CMK (cell line): Measurements from ENCODE around the gene RPL41.
A peak's percentile ranks its signal among the peaks of the same experiment; 100 is the strongest.
"Not testable (repeated sequence)": the region's sequence is repeated elsewhere in the genome, so short reads cannot be mapped to it uniquely, and the experiment has no call there.

Source experiments
- DNase-seq: peaks from one replicate; pipeline ENCODE4 v3.0.0-alpha.2; 2010; ENCODE audit warnings: low read depth

RPL41 gene

GRCh38 chr12:56154818-56155217, 38.4 kb downstream of the RPL41 start:
- no peak for DNase-seq

- no peak for DNase-seq
Measured at GRCh38 chr12:56155256-56155845, 38.9 kb downstream of the RPL41 start.

GRCh38 chr12:56156464-56157200, 40.2 kb downstream of the RPL41 start:
- DNase-seq = not testable (repeated sequence)

GRCh38 chr12:56157201-56158028, 41.0 kb downstream of the RPL41 start:
- DNase-seq = peak; percentile 49

- DNase-seq = peak; percentile 91
Measured at GRCh38 chr12:56158029-56158925, 41.8 kb downstream of the RPL41 start, which contains the start of gene MYL6. MYL6 (plus strand) TSS chr12:56158359; CDS start chr12:56158402, 43 bp downstream.

- no peak for DNase-seq
Measured at GRCh38 chr12:56158926-56159461, 42.6 kb downstream of the RPL41 start.

GRCh38 chr12:56159482-56160192, 43.2 kb downstream of the RPL41 start:
- no peak for DNase-seq

- DNase-seq = no peak
Measured at GRCh38 chr12:56160193-56160763, 43.8 kb downstream of the RPL41 start.

- no peak for DNase-seq
Measured at GRCh38 chr12:56160894-56161689, 44.7 kb downstream of the RPL41 start.

GRCh38 chr12:56161690-56162351, 45.4 kb downstream of the RPL41 start:
- no peak for DNase-seq

- DNase-seq = no peak
Measured at GRCh38 chr12:56162468-56163290, 46.2 kb downstream of the RPL41 start.

- DNase-seq = no peak
Measured at GRCh38 chr12:56163533-56164344, 47.3 kb downstream of the RPL41 start.

- no peak for DNase-seq
Measured at GRCh38 chr12:56164345-56164729, 47.9 kb downstream of the RPL41 start.

- no peak for DNase-seq
Measured at GRCh38 chr12:56165369-56165768, 48.9 kb downstream of the RPL41 start.
